ENCODE measurements around the gene DUS2.

DUS2 gene

DNA sequence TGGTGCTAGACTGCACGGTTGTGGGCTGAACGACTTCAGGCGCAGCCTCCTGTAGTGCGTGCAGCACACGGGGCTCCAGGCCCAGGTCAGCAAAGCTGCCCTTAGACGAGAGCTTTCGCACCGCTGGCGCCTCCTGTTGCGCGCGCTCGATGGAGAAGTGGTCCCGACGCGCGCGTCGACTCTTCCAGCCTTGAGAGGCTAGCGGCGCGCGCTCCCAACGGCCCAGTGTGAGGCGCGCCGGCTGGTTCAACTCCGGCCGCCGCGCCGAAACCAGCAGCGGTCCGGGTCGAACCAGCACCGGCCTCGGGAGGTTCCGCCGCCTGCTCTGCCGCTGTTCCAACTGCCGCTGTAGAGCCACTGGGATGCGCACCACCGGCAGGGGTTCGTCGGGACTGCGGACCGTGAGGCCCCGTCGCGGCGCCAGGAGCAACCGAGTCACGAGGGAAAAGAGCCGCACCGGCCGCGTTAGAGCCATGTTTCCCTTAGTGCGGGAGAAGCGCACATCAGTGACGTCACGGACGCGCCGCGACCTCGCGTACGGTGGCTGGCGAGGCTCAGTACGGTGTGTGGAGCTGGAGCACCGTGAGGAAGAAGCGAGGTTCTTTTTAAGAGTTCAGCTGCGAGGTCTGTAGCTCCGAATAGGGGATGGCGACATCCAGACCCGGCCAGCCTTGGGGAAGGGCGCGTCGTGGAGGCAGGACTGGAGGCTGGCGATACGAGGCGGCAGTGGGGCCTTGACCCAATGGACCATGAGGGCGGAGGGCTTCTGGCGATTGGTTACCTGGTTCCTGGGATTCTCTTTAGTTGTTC is at the start of gene DUS2, which contains the start of gene DDX28:
TSS of gene DUS2 (plus strand) at position 557 of the 810 bp plus-strand sequence. CDS start 14,740 bp downstream, outside the sequence.
TSS of gene DDX28 (minus strand) at position 505 of the 810 bp plus-strand sequence. CDS start at position 475, 30 bp downstream.
- DNase-seq (ENCODE audit: insufficient read length, low spot score) (peak; percentile 48), FAIRE-seq (no peak)
- peak; percentile 61; the same call in 1 of the 2 replicates for TF ChIP-seq POLR2A (IDR thresholded peaks at IDR 0.05; ENCODE audit: low read depth, low read length)

GRCh38 chr16:67975321-67976105 is 47.6 kb upstream of the DUS2 start:
- DNase-seq (ENCODE audit: insufficient read length, low spot score): no peak
- TF ChIP-seq POLR2A (IDR thresholded peaks at IDR 0.05; ENCODE audit: low read depth, low read length): no peak
- FAIRE-seq: no peak

- FAIRE-seq (no peak), DNase-seq (ENCODE audit: insufficient read length, low spot score) (no peak)
- no peak for TF ChIP-seq POLR2A (IDR thresholded peaks at IDR 0.05; ENCODE audit: low read depth, low read length)
Observed at GRCh38 chr16:67976205-67976604, 46.9 kb upstream of the DUS2 start.

DNA sequence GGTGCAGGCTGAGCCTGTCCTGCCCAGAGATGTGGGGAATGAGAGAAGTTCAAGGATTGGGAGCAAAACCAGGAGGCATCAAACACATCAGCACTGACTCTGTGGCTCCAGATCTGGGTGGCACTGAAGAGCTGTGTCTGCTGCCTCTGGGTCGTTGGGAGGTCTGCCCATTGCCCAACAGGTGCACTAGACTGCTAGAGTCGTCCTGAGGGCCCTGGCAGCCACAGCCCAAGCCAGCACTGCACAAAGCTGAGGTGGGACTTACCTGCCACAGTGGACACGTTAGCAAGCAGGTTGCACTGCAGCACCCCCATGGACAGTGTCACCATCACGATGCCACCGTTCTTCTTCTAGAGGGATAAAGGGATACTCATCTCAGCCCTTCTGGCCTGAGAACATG is 46.1 kb upstream of the DUS2 start:
- FAIRE-seq (no peak), DNase-seq (ENCODE audit: insufficient read length, low spot score) (no peak)
- no peak for TF ChIP-seq POLR2A (IDR thresholded peaks at IDR 0.05; ENCODE audit: low read depth, low read length)

GRCh38 chr16:67977469-67978227 is 45.4 kb upstream of the DUS2 start:
- no peak for TF ChIP-seq POLR2A (IDR thresholded peaks at IDR 0.05; ENCODE audit: low read depth, low read length)
- DNase-seq (ENCODE audit: insufficient read length, low spot score): no peak
- no peak for FAIRE-seq

DNA sequence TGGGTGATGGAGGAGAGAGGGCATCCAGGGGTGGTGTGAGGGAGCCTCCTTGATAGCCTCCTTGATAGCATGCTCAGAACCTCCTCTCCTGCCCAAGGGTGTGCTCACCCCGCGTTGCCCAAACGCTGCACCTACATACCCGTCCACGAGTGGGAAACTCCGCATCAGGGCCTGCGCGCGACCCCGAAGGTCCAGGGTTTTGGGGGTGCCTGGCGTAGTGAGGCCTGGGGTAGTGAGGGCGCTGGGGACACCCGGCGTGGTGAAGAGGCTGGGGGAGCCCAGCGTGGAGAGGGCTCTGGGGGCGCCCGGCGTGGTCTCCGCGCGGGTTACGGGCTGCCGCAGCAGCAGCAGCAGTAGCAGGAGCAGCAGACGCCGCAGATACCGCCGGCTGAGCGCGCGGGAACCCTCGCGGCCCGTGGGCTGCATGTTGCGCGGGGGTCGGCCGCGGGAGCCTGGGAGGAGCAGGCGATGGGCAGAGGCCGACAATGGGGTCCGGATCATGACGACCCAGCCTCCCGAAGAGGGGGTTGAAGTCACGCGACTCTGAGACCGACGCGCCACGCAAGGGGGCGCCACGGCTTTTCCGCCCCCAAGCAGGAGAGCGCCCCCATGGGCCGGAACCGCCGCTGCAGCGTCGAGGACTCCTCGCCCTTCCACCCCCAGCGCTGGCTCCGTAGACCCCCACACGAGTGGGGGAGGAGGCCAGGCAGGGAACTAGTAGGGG is 43.0 kb upstream of the DUS2 start, which contains the start of gene DPEP3:
TSS of gene DPEP3 (minus strand) at position 545 of the 724 bp plus-strand sequence. CDS start at position 426, 119 bp downstream.
- DNase-seq (ENCODE audit: insufficient read length, low spot score): no peak
- no peak for TF ChIP-seq POLR2A (IDR thresholded peaks at IDR 0.05; ENCODE audit: low read depth, low read length)
- no peak for FAIRE-seq

- FAIRE-seq (no peak), DNase-seq (ENCODE audit: insufficient read length, low spot score) (no peak)
- TF ChIP-seq POLR2A (IDR thresholded peaks at IDR 0.05; ENCODE audit: low read depth, low read length): no peak
Observed at GRCh38 chr16:67982011-67982696, 40.9 kb upstream of the DUS2 start.

DNA sequence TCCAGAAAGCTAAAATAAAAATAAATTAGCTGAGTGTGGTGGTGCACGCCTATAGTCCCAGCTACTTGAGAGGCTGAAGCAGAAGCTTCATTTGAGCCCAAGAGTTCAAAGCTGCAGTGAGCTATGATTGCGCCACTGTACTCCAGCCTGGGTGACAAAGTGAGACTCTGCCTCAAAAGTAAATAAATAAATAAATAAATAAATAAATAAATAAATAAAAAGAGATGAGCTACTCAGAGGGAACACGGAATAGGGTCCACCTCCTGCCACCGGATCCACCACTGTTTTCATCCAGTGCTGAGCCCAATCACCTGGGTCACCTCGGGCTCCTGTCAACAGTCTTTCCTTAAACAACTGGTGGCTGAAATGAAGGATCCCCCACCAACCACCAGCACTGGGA is 36.1 kb upstream of the DUS2 start:
- FAIRE-seq: no peak

GRCh38 chr16:67987460-67988160 is 35.5 kb upstream of the DUS2 start:
- no peak for TF ChIP-seq POLR2A (IDR thresholded peaks at IDR 0.05; ENCODE audit: low read depth, low read length)
- DNase-seq (ENCODE audit: insufficient read length, low spot score) (no peak), FAIRE-seq (no peak)

More for the DNA sequence above, 36.1 kb upstream of the DUS2 start:
- DNase-seq (ENCODE audit: insufficient read length, low spot score): no peak
- TF ChIP-seq POLR2A (IDR thresholded peaks at IDR 0.05; ENCODE audit: low read depth, low read length): no peak

GRCh38 chr16:67988675-67989074 is 34.4 kb upstream of the DUS2 start:
- no peak for TF ChIP-seq POLR2A (IDR thresholded peaks at IDR 0.05; ENCODE audit: low read depth, low read length)
- FAIRE-seq (no peak), DNase-seq (ENCODE audit: insufficient read length, low spot score) (no peak)

- DNase-seq (ENCODE audit: insufficient read length, low spot score): no peak
- TF ChIP-seq POLR2A (IDR thresholded peaks at IDR 0.05; ENCODE audit: low read depth, low read length): no peak
- no peak for FAIRE-seq
Observed at GRCh38 chr16:67989322-67990017, 33.6 kb upstream of the DUS2 start.
